Gastroesophageal sphincter (tissue), 3 donors: ENCODE results near the gene DDRGK1.
"Not testable (repeated sequence)": the region's sequence is repeated elsewhere in the genome, so short reads cannot be mapped to it uniquely, and the experiment has no call there.

Experiments used
- POLR2A ChIP-seq, 2 donors: fragments of 450-650 bp; IDR thresholded peaks; one replicate each; pipeline ENCODE4 v1.6.1; 2017; ENCODE audit warnings: antibody characterized with exemption in 2 of 2, mild to moderate bottlenecking in 2 of 2, moderate library complexity in 1 of 2
- TF ChIP-seq, protein P1 (sequence below), 4 experiments: fragments of 200-600 bp in 2 of 4; fragments of 450-650 bp in 2 of 4; sonication (generic) in 1 of 4; IDR thresholded peaks; one replicate each; pipeline ENCODE4 v1.5.1; 2017 to 2019; ENCODE audit warnings: antibody characterized with exemption in 4 of 4, mild to moderate bottlenecking in 2 of 4, moderate library complexity in 2 of 4

DNA sequence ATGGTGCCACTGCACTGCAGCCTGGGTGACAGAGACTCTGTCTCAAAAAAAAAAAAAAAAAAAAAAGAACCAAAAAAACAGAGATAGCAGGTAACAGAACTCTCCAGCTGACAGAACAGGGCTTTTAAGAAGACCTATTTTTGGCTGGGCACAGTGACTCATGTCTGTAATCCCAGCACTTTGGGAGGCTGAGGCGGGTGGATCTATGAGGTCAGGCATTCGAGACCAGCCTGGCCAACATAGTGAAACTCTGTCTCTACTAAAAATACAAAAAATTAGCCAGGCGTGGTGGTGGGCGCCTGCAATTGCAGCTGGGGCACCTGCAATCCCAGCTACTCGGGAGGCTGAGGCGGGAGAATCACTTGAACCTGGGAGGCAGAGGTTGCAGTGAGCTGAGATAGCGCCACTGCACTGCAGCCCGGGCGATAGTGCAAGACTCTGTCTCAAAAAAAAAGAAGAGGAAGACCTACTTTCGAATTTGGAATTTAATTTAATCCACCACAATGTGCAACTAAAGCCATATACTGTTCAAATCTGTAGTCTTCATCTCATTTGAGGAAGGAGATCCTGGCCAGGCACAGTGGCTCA lies 52.3 kb downstream of the DDRGK1 start:
- TF ChIP-seq, protein P1, sequence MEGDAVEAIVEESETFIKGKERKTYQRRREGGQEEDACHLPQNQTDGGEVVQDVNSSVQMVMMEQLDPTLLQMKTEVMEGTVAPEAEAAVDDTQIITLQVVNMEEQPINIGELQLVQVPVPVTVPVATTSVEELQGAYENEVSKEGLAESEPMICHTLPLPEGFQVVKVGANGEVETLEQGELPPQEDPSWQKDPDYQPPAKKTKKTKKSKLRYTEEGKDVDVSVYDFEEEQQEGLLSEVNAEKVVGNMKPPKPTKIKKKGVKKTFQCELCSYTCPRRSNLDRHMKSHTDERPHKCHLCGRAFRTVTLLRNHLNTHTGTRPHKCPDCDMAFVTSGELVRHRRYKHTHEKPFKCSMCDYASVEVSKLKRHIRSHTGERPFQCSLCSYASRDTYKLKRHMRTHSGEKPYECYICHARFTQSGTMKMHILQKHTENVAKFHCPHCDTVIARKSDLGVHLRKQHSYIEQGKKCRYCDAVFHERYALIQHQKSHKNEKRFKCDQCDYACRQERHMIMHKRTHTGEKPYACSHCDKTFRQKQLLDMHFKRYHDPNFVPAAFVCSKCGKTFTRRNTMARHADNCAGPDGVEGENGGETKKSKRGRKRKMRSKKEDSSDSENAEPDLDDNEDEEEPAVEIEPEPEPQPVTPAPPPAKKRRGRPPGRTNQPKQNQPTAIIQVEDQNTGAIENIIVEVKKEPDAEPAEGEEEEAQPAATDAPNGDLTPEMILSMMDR (IDR thresholded peaks at IDR 0.05) = not testable (repeated sequence)
- TF ChIP-seq POLR2A (IDR thresholded peaks at IDR 0.05) = not testable (repeated sequence)
